GM21447 (cell line): ENCODE data around the gene AKAP10.
A peak's percentile ranks its signal among the peaks of the same experiment; 100 is the strongest.
"Not testable (repeated sequence)": the region's sequence is repeated elsewhere in the genome, so short reads cannot be mapped to it uniquely, and the experiment has no call there.

Source experiments
- ATAC-seq: cut with Tn5 transposase; IDR thresholded peaks from one replicate; pipeline ENCODE4 v1.9.1; 2021; ENCODE audit not compliant: unreplicated experiment

Gene AKAP10

GRCh38 chr17:19977293-19978208 is at the start of gene AKAP10:
TSS of gene AKAP10 (minus strand) at chr17:19977828. CDS start at chr17:19977679, 149 bp downstream.
- ATAC-seq, result peak; percentile 78

- ATAC-seq, result no peak
These were observed 49.3 kb upstream of the AKAP10 start for GRCh38 chr17:20026960-20027359.

GRCh38 chr17:20022701-20023100 is 45.1 kb upstream of the AKAP10 start:
- ATAC-seq, result no peak

GRCh38 chr17:20016475-20016992 is 38.9 kb upstream of the AKAP10 start:
- ATAC-seq, result not testable (repeated sequence)

GRCh38 chr17:20012017-20012536 is 34.4 kb upstream of the AKAP10 start:
- no peak for ATAC-seq

GRCh38 chr17:20010936-20011335 is 33.3 kb upstream of the AKAP10 start:
- ATAC-seq, result no peak

- ATAC-seq, result no peak
These were observed 32.7 kb upstream of the AKAP10 start for GRCh38 chr17:20010099-20010863.

GRCh38 chr17:20009302-20010098 is 31.9 kb upstream of the AKAP10 start, which contains the start of gene SPECC1:
TSS of gene SPECC1 (plus strand) at chr17:20009359. CDS start at chr17:20096652, 87,293 bp downstream.
- ATAC-seq, result peak; percentile 90

GRCh38 chr17:20009052-20009301 is 31.3 kb upstream of the AKAP10 start:
- no peak for ATAC-seq

- ATAC-seq, result peak; percentile 30
These were observed 30.8 kb upstream of the AKAP10 start for GRCh38 chr17:20008242-20009051.

GRCh38 chr17:19996502-19996901 is 18.9 kb upstream of the AKAP10 start:
- ATAC-seq, result no peak

GRCh38 chr17:19996086-19996485 is 18.5 kb upstream of the AKAP10 start:
- no peak for ATAC-seq

GRCh38 chr17:19992803-19993713 is 15.4 kb upstream of the AKAP10 start:
- peak; percentile 90 for ATAC-seq

GRCh38 chr17:19991252-19991885 is 13.7 kb upstream of the AKAP10 start:
- no peak for ATAC-seq

GRCh38 chr17:19987897-19988296 is 10.3 kb upstream of the AKAP10 start:
- no peak for ATAC-seq

- no peak for ATAC-seq
These were observed 9.6 kb upstream of the AKAP10 start for GRCh38 chr17:19986941-19987861.
